Measurements from ENCODE around the gene GART.
"Not testable (repeated sequence)": the region's sequence is repeated elsewhere in the genome, so short reads cannot be mapped to it uniquely, and the experiment has no call there.

Gene GART

GRCh38 chr21:33478935-33479678, 62.8 kb downstream of the GART start:
- ATAC-seq (ENCODE audit: low read depth) (peak; percentile 13), DNase-seq (ENCODE audit: low spot score) (no peak)
- no peaks in the 10 kb centered on the region for H3K9me3 ChIP-seq (ENCODE audit: severe bottlenecking)
- no peaks in the 10 kb centered on the region; the same call in none of the 2 replicates for H3K36me3 ChIP-seq (ENCODE audit: low read depth)
- no peaks in the 10 kb centered on the region for H3K4me1 ChIP-seq (ENCODE audit: insufficient read depth, poor library complexity, severe bottlenecking)
- H3K27me3 ChIP-seq (ENCODE audit: insufficient read depth, poor library complexity, severe bottlenecking) = no peaks in the 10 kb centered on the region
- peak overlapping the region; percentile 67 for H3K27ac ChIP-seq (ENCODE audit: poor library complexity, severe bottlenecking)
- TF ChIP-seq, protein P1, sequence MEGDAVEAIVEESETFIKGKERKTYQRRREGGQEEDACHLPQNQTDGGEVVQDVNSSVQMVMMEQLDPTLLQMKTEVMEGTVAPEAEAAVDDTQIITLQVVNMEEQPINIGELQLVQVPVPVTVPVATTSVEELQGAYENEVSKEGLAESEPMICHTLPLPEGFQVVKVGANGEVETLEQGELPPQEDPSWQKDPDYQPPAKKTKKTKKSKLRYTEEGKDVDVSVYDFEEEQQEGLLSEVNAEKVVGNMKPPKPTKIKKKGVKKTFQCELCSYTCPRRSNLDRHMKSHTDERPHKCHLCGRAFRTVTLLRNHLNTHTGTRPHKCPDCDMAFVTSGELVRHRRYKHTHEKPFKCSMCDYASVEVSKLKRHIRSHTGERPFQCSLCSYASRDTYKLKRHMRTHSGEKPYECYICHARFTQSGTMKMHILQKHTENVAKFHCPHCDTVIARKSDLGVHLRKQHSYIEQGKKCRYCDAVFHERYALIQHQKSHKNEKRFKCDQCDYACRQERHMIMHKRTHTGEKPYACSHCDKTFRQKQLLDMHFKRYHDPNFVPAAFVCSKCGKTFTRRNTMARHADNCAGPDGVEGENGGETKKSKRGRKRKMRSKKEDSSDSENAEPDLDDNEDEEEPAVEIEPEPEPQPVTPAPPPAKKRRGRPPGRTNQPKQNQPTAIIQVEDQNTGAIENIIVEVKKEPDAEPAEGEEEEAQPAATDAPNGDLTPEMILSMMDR (IDR thresholded peaks at IDR 0.05; ENCODE audit: poor library complexity, severe bottlenecking) = no peak
- H3K4me3 ChIP-seq (ENCODE audit: severe bottlenecking) = peak overlapping the region; percentile 89

GRCh38 chr21:33478182-33478581, 63.7 kb downstream of the GART start:
- no peak for ATAC-seq (ENCODE audit: low read depth)
- Histone ChIP-seq H3K9me3 (ENCODE audit: severe bottlenecking) (no peaks in the 10 kb centered on the region), H3K36me3 (ENCODE audit: low read depth) (no peaks in the 10 kb centered on the region; the same call in none of the 2 replicates), H3K4me3 (ENCODE audit: severe bottlenecking) (peak overlapping the region; percentile 89), H3K27me3 (ENCODE audit: insufficient read depth, poor library complexity, severe bottlenecking) (no peaks in the 10 kb centered on the region), H3K4me1 (ENCODE audit: insufficient read depth, poor library complexity, severe bottlenecking) (no peaks in the 10 kb centered on the region), H3K27ac (ENCODE audit: poor library complexity, severe bottlenecking) (peak overlapping the region; percentile 67)
- TF ChIP-seq, protein P1 (IDR thresholded peaks at IDR 0.05; ENCODE audit: poor library complexity, severe bottlenecking) = no peak
- DNase-seq (ENCODE audit: low spot score) = no peak

DNA sequence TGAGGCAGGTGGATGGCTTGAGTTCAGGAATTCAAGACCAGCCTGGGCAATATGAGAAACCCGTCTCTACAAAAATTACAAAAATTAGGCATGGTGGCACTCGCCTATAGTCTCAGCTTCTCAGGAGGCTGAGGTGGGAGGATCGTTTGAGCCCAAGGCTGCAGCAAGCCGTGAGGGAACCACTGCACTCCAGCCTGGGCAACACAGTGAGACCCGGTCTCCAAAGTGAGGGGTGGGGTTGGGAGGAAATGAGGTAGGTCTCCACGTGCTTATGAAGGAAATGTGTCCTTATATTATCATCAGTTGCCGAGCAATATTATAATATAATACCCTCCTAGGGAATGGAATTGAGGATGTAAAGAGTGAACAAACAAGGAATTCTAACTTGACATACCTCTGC, 64.9 kb downstream of the GART start:
- DNase-seq (ENCODE audit: low spot score) (no peak), ATAC-seq (ENCODE audit: low read depth) (no peak)
- TF ChIP-seq, protein P1 (IDR thresholded peaks at IDR 0.05; ENCODE audit: poor library complexity, severe bottlenecking) = no peak
- Histone ChIP-seq H3K36me3 (ENCODE audit: low read depth) (no peaks in the 10 kb centered on the region; the same call in none of the 2 replicates), H3K9me3 (ENCODE audit: severe bottlenecking) (no peaks in the 10 kb centered on the region), H3K27me3 (ENCODE audit: insufficient read depth, poor library complexity, severe bottlenecking) (no peaks in the 10 kb centered on the region), H3K4me1 (ENCODE audit: insufficient read depth, poor library complexity, severe bottlenecking) (no peaks in the 10 kb centered on the region), H3K27ac (ENCODE audit: poor library complexity, severe bottlenecking) (no peak overlapping the region), H3K4me3 (ENCODE audit: severe bottlenecking) (no peak overlapping the region)

DNA sequence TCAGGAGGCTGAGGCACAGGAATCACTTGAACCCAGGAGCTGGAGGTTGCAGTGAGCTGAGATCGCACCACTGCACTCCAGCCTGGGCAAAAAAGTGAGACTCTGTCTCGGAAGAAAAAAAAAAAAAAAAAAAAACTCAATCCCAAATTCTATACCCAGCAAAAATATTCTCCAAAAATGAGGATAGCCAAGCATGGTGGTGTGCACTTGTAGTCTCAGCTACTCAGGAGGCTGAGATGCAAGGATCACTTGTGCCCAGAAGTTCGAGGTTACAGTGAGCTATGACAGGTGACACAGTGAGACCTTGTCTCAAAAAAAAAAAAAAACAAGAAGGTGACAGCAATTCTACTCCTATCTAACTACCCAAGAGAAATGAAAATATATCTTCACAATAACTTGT, 68.6 kb downstream of the GART start:
- Histone ChIP-seq H3K4me1 (ENCODE audit: insufficient read depth, poor library complexity, severe bottlenecking) (no peaks in the 10 kb centered on the region), H3K27me3 (ENCODE audit: insufficient read depth, poor library complexity, severe bottlenecking) (no peaks in the 10 kb centered on the region), H3K36me3 (ENCODE audit: low read depth) (no peaks in the 10 kb centered on the region; the same call in none of the 2 replicates), H3K4me3 (ENCODE audit: severe bottlenecking) (no peak overlapping the region), H3K27ac (ENCODE audit: poor library complexity, severe bottlenecking) (no peak overlapping the region), H3K9me3 (ENCODE audit: severe bottlenecking) (no peaks in the 10 kb centered on the region)
- ATAC-seq (ENCODE audit: low read depth) = no peak
- DNase-seq (ENCODE audit: low spot score) = no peak
- TF ChIP-seq, protein P1 (IDR thresholded peaks at IDR 0.05; ENCODE audit: poor library complexity, severe bottlenecking) = no peak

DNA sequence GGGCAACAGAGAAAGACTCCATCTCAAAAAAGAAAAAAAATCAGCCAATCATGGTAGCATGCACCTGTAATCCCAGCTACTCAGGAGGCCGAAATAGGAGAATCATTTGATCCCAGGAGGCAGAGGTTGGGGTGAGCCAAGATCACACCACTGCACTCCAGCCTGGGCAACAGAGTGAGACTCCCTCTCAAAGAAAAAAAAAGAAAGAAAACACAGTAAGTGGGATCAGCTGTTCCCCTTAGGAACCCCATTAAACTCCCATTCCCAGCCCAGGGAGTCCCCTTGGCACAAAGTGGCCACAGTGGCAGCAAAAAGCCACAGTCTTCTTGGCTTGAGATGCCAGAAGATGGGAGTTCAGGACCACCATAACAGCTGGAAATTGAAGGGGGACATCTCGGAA, 71.2 kb downstream of the GART start:
- H3K27me3 ChIP-seq (ENCODE audit: insufficient read depth, poor library complexity, severe bottlenecking) = no peaks in the 10 kb centered on the region
- H3K9me3 ChIP-seq (ENCODE audit: severe bottlenecking) = no peaks in the 10 kb centered on the region
- ATAC-seq (ENCODE audit: low read depth) = no peak
- DNase-seq (ENCODE audit: low spot score) = no peak
- H3K36me3 ChIP-seq (ENCODE audit: low read depth) = peaks cover 14% of the 10 kb centered on the region
- H3K4me3 ChIP-seq (ENCODE audit: severe bottlenecking) = no peak overlapping the region
- H3K4me1 ChIP-seq (ENCODE audit: insufficient read depth, poor library complexity, severe bottlenecking) = no peaks in the 10 kb centered on the region
- no peak overlapping the region for H3K27ac ChIP-seq (ENCODE audit: poor library complexity, severe bottlenecking)
- TF ChIP-seq, protein P1 (IDR thresholded peaks at IDR 0.05; ENCODE audit: poor library complexity, severe bottlenecking) = no peak

DNA sequence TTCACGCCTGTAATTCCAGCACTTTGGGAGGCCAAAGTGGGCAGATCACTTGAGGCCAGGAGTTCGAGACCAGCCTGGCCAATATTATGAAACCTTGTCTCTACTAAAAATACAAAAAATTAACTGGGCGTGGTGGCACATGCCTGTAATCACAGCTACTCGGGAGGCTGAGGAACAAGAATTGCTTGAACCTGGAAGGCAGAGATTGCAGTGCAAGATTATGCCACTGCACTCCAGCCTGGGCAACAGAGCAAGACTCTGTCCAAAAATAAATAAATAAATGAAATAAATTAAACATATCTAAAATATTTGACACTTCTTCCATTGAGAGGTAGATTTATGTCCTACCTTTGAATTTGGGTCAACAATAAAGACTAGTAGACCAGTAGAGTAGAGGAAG, 72.7 kb downstream of the GART start:
- H3K4me3 ChIP-seq (ENCODE audit: severe bottlenecking); ATAC-seq (ENCODE audit: low read depth); H3K4me1 ChIP-seq (ENCODE audit: insufficient read depth, poor library complexity, severe bottlenecking); H3K27me3 ChIP-seq (ENCODE audit: insufficient read depth, poor library complexity, severe bottlenecking); H3K9me3 ChIP-seq (ENCODE audit: severe bottlenecking); DNase-seq (ENCODE audit: low spot score); H3K27ac ChIP-seq (ENCODE audit: poor library complexity, severe bottlenecking): not testable (repeated sequence)
- peaks cover 24% of the 10 kb centered on the region for H3K36me3 ChIP-seq (ENCODE audit: low read depth)
